HL-60 (cell line): ENCODE results near the gene PEX13.

Source experiments
- CTCF ChIP-seq: IDR thresholded peaks from one replicate; pipeline ENCODE4 v1.5.1; 2011; ENCODE audit warnings: low read length, control low read depth, inconsistent platforms; ENCODE audit not compliant: insufficient read depth
- GABPA ChIP-seq: IDR thresholded peaks from 2 replicates; pipeline ENCODE4 v1.6.1; 2012; ENCODE audit warnings: low read depth
- POLR2AphosphoS5 ChIP-seq: IDR thresholded peaks from 2 replicates; pipeline ENCODE4 v1.6.1; 2012; ENCODE audit warnings: low read depth
- REST ChIP-seq: IDR thresholded peaks from 2 replicates; pipeline ENCODE4 v1.6.1; 2012; ENCODE audit warnings: low read depth; ENCODE audit not compliant: insufficient replicate concordance
- SPI1 ChIP-seq: IDR thresholded peaks from 2 replicates; pipeline ENCODE4 v1.6.1; 2012; ENCODE audit warnings: low read depth, mild to moderate bottlenecking, borderline replicate concordance

GRCh38 chr2:61065714-61066709, 48.5 kb downstream of the PEX13 start, which contains the start of gene SANBR:
- TF ChIP-seq CTCF (no peak), POLR2AphosphoS5 (no peak), GABPA (no peak), SPI1 (no peak), REST (no peak)
